ENCODE data around the gene OTOP2. TPM values are rescaled to one million over a fixed set of nuclear protein-coding genes. Genes with fewer than 3 reads are reported as not detected.

The OTOP2 gene
- total and polyA plus RNA-seq, 2 donors from 2014 or later, result not detected

- DNase-seq, result no peak
- no peaks in the 10 kb centered on the region for H3K36me3 ChIP-seq (ENCODE audit: control insufficient read depth in 2 of 3, insufficient read depth in 3 of 3, low read length in 3 of 3)
- H3K27ac ChIP-seq (ENCODE audit: low read depth in 2 of 2, low read length in 2 of 2), result no peak overlapping the region
- H3K9me3 ChIP-seq (ENCODE audit: control insufficient read depth in 2 of 3, insufficient read depth in 1 of 3, low read length in 3 of 3), result no peaks in the 10 kb centered on the region
- peaks cover 0 to 12% (median 4%) of the 10 kb centered on the region in 3 donors for H3K4me1 ChIP-seq (ENCODE audit: control insufficient read depth in 2 of 3, insufficient read depth in 2 of 3, low read depth in 1 of 3, low read length in 3 of 3)
- no peak for TF ChIP-seq CTCF (IDR thresholded peaks at IDR 0.05; ENCODE audit: borderline replicate concordance, extremely low read depth, insufficient read depth)
- FAIRE-seq, result no peak
- no peak overlapping the region for H3K9ac ChIP-seq (ENCODE audit: low read length in 3 of 3)
- intact Hi-C loops (cut with DNase I), result no loop called here
- no peaks in the 10 kb centered on the region for H3K27me3 ChIP-seq (ENCODE audit: control insufficient read depth, insufficient read depth, low read length)
- no peak overlapping the region for H3K4me3 ChIP-seq (ENCODE audit: low read length in 3 of 3)
Observed at GRCh38 chr17:74875977-74876593, 48.0 kb upstream of the OTOP2 start.

- Histone ChIP-seq H3K27me3 (ENCODE audit: control insufficient read depth, insufficient read depth, low read length) (no peaks in the 10 kb centered on the region), H3K36me3 (ENCODE audit: control insufficient read depth in 2 of 3, insufficient read depth in 3 of 3, low read length in 3 of 3) (no peaks in the 10 kb centered on the region), H3K9ac (ENCODE audit: low read length in 3 of 3) (no peak overlapping the region), H3K9me3 (ENCODE audit: control insufficient read depth in 2 of 3, insufficient read depth in 1 of 3, low read length in 3 of 3) (no peaks in the 10 kb centered on the region), H3K4me3 (ENCODE audit: low read length in 3 of 3) (no peak overlapping the region), H3K27ac (ENCODE audit: low read depth in 2 of 2, low read length in 2 of 2) (no peak overlapping the region), H3K4me1 (ENCODE audit: control insufficient read depth in 2 of 3, insufficient read depth in 2 of 3, low read depth in 1 of 3, low read length in 3 of 3) (peaks cover 0 to 3% (median 0%) of the 10 kb centered on the region in 3 donors)
- intact Hi-C loops (cut with DNase I), result no loop called here
- TF ChIP-seq CTCF (IDR thresholded peaks at IDR 0.05; ENCODE audit: borderline replicate concordance, extremely low read depth, insufficient read depth), result no peak
- no peak for FAIRE-seq
- DNase-seq, result no peak
Observed at GRCh38 chr17:74877592-74878548, 46.2 kb upstream of the OTOP2 start.

GRCh38 chr17:74878658-74879057 is 45.4 kb upstream of the OTOP2 start:
- Histone ChIP-seq H3K4me1 (ENCODE audit: control insufficient read depth in 2 of 3, insufficient read depth in 2 of 3, low read depth in 1 of 3, low read length in 3 of 3) (peaks cover 0 to 3% (median 0%) of the 10 kb centered on the region in 3 donors), H3K27me3 (ENCODE audit: control insufficient read depth, insufficient read depth, low read length) (no peaks in the 10 kb centered on the region), H3K36me3 (ENCODE audit: control insufficient read depth in 2 of 3, insufficient read depth in 3 of 3, low read length in 3 of 3) (no peaks in the 10 kb centered on the region), H3K9me3 (ENCODE audit: control insufficient read depth in 2 of 3, insufficient read depth in 1 of 3, low read length in 3 of 3) (no peaks in the 10 kb centered on the region), H3K27ac (ENCODE audit: low read depth in 2 of 2, low read length in 2 of 2) (no peak overlapping the region), H3K4me3 (ENCODE audit: low read length in 3 of 3) (no peak overlapping the region), H3K9ac (ENCODE audit: low read length in 3 of 3) (no peak overlapping the region)
- FAIRE-seq, result no peak
- DNase-seq, result no peak
- intact Hi-C loops (cut with DNase I), result no loop called here
- no peak for TF ChIP-seq CTCF (IDR thresholded peaks at IDR 0.05; ENCODE audit: borderline replicate concordance, extremely low read depth, insufficient read depth)

Data from kidney (tissue), 14 donors.